ENCODE results near the gene TMEM80. TPM values are rescaled to one million over a fixed set of nuclear protein-coding genes. Genes with fewer than 3 reads are reported as not detected.

The TMEM80 gene
- polyA plus RNA-seq, 1 donor: 17.0 TPM

DNA sequence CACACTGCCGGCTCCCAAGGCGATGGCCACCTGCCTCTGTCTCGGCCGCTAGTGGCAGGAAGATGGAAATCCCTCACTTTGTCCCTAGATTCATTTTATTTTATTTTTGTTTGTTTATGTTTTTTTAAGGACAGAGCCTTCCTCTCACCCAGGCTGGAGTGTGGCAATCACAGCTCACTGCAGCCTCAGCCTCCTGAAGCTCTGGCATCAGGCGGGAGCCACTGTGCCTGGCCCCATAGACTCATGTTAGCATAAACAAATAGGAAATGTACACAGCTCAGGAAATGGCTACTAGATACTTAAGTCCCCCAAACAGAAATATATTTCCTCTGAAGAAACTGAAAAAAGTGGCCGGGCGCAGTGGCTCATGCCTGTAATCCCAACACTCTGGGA lies 3.5 kb downstream of the TMEM80 start:
- no peak for DNase-seq (ENCODE audit: low read depth)

DNA sequence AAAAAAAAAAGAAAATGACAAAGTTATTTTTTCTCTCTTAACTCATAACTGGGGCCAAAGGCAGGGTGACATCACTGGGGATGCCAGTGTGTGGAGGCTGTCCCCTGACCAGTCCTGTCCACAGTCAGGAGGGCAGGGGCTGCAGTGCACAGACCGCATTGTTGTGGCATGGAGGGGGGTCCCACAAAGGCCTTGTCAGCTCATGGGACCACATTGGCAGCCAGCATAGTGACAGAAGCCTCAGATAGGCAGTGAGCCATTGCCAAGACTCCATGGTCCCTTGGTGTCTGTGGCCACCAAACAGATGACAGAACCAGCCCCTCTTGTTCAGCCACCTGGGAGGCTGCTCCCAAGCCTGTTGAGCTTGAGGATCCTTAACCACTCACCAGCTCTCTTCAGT lies 4.1 kb downstream of the TMEM80 start:
- DNase-seq (ENCODE audit: low read depth): no peak

DNA sequence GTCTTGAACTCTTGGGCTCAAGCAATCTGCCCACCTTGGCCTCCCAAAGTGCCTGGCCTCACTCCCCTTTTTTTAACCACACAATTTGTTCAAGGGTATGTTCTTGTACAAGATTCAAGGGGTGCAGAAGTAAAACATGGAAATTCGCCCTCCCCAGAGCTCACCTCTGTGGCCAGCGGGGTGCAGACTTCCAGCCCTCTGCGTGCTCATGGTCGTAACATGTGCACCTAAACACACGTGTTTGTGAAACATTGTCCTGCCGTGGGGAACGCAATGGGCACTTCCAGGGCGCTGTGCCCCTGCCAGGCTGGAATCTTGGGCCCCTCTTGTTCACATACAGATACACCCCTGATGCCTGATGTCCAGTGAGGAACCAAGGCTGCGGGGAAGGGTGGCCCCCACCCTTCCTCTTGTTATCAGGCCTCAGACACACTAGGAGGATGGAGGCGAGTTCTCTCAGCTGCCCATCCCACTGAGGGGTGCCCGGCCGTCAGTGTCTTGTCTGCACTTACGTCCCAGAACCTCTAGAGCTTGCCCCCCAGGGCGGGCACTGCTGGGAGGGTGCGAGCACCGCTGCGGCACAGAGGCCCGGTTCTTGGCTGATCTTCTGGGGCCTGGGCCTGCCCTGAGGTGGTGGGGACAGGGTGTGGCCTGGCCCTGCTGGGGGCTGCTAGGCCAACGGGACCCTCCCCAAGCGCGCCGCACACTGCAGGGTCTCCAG lies 6.3 kb downstream of the TMEM80 start:
- no peak for DNase-seq (ENCODE audit: low read depth)

DNA sequence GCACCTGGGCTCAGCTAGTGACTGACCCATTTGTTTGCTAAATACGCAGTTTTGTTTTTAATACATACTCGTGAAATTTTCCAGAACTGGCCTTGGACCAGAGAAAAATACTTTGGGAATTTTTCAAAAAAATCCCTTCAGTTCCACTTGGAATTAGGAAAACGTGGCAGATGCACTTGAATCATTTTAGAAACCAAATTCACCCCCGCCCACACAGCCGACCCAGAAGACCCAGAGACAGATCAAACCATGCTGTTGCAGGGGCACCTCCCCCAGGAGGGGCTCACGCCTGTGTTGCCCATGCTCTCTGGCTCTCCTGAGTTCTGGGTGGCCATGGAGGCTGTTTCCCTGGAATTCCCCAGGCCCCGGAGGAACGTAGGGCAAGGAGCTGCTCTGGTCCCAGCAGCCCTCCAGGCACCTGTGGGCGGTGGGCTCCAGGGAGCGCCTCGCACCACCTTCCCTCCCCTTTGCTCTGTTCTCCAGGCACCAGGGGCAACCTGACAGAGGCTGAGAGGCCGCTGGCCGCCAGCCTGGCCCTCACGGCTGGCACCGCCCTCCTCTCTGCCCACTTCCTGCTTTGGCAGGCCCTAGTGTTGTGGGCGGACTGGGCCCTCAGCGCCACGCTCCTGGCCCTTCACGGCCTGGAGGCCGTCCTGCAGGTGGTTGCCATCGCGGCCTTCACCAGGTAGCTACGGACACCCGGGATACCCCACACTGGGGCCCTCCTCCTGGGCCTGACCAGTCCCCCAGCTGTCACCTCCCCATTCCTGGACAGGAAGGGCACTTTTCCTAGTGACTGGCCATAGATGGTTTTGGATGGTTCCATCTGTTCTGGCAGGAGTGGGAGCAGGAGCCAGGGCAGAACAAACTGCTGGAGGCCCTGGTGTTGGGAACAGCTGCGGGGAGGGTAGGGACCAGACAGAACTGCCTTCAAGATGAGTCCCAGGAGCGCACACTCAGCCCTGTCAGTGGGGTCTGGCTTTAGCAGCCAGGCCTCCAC lies 7.1 kb downstream of the TMEM80 start:
- DNase-seq (ENCODE audit: low read depth): no peak

DNA sequence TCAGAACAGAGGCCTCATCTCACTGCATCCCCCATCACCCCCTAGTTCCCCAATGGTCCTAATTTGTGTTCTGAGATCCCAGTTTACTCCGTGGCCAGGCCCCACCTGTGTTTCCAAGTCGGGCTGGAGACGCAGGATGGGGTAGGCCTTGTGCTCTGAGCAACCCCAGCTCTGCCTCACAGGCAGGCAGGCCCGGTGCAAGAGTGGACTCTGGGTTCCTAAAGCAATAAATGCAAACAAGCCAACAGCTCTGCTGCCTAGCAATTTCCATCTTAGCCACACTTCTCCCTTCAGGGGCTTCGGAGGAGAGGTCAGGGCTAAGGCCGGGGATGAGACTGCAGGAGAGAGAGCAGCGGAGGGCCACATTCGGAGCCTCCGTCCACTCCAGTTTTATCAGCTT lies 7.9 kb downstream of the TMEM80 start:
- DNase-seq (ENCODE audit: low read depth): no peak

DNA sequence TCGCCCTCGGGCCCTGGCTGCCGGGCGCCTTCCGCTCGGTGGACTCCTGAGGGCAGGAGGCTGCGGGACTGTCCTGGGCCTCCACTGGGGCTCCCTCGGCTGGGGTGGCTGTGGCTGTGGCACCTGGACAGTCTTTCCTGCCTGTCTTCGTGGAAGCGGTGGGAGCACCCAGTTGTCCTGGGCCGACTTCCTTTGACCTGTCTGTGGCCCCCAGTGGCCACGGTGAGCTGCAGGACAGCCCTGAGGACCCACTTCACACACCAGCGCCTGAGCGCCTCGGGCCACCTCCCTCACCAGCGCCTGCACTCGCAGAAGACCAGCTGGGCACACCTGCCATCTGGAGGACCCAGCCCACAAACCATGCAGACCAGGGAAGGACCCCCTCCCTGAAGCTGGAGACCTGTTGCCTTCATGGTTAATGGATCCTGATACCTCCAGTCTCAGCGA lies 8.6 kb downstream of the TMEM80 start:
- DNase-seq (ENCODE audit: low read depth): no peak

DNA sequence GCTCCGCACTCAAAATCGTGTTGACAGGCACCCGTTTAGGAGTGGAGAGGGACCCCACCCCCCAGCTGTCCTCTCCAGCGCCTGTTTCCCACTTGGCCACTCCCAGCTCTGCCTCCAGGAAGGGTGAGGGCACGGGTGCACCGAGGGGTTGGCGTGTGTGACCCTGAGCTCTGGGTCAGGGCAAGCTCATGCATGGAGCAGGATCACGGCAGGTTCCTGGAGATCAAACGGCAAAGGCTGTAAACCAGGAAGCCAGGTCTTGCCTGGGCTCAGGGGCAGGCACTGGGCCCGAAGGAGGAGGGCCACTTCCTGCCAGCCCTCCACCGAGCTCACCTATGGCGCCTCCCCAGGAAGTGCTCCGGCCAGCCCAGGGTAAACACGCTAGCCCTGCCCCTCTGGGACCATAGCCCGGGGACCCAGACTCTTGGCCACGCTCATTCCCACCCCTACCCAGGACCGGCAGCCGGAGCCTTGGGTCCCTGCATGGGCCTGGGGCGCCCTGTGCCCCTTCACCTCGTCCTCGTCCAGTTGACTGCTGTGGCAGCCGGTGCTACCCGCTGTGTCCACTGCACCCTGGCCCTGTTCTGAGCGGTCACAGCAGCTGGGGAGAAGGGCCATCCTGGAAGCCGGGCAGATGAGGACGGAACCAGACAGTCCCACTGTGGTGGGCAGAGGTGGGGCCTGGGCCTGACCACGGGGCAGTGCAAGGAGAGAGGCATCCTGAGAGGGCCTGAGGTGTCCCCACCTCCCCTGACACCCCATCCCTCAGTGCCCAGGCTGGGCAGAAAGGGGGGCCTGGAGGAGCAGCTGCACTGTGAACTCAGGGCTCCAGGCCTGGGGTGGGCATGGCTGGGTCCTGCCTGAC lies 9.4 kb downstream of the TMEM80 start:
- no peak for DNase-seq (ENCODE audit: low read depth)

DNA sequence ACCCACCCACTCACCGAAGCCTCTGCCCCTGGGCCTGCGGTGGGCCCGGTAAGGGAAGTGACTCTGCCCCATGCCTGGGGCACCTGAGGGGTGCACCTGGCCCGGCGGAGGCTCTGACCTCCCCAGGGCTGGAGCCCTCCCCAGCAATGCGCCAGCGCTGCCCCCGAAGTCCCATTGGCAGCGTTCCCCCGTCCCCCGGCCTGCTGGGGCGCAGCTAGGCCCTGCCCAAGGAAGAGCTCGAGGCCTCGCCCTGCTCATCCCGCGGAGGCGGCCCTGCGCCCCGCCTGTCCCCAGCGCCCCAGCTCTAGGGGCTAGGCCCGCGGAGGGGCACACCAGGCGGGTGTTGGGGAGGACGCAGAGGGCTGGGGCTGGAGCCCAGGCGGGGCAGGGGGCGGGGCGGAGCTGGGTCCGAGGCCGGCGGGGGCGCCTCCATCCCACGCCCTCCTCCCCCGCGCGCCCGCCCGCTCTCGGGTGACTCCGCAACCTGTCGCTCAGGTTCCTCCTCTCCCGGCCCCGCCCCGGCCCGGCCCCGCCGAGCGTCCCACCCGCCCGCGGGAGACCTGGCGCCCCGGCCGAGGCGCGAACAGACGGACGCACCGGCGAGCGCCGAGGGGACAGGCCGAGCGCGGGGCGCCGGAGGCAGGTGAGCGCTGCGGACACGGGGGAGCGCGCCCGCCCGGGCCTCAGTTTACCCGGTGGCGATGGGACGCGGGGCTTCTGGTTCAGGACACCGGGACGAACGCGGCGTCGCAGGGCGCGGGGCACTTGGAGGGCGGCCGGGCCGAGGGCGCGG lies 10.2 kb downstream of the TMEM80 start, which contains the start of gene EPS8L2:
TSS of gene EPS8L2 (plus strand) at position 586 of the 793 bp plus-strand sequence. CDS start 3,177 bp downstream, outside the sequence.
- DNase-seq (ENCODE audit: low read depth): no peak

DNA sequence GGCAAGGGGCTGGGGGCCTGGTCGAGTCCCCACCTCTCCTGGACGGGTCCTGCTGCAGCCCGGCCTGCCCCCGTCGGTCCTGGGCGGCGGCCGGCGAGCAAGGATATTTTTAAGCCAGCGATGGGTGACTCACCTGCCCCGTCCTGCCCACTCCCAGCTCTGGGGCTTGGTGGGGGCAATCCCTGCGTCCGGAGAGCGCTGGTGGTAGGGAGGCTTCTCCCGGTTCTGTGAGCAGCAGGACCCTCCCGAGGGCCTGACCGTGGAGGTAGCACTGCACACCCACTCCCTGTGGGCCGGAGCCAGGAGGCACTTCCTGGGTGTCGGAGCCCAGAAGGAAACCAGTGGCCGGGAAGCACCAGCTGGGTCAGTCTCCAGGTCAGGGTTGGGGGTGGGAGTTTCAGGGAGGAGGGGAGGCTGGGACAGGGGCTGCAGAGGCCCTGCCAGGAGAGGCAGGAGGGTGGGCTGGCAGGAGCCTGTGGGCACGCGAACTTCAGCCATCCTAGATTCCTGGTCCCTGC lies 10.9 kb downstream of the TMEM80 start:
- DNase-seq (ENCODE audit: low read depth): no peak

DNA sequence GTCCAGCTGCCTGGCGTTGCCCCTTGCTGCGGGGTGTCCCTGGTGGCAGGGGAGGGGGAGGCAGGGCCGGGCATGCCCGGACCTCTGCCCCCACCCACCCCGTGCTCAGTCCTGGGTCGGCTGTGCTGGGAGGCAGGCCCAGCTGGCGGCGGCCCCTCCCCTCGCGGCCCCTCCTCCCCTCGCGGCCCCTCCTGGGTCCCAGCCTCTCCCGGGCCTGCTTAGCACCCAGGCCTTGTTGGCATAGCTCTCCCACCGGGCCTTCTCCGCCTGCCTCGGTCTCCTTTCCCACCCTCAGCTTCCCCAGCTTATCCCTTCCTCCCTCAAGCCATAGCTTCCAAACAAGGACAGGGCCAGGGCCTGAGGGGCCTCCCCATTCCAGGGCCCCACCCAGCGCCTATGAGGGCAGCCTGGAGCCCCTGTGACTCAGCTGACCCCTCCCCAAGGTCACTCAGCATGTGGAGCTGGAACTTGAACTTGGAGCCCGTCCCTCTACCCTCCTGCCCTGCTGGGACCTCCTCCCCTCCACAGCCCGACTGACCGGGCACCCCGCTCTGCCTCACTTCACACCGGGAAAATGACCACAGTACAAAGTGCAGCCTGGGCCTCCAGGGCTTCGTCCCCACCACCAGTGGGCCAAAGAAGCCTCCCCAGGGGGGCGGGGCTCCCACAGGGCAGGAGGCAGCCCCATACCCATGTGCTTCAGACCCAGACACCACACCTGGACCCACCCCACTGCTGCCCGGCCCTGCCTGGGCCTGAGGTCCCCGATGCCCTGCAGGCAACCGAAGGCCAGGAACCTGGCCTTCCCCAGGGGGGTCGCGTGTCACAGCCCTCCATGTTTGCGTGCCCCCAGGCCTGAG lies 11.6 kb downstream of the TMEM80 start:
- DNase-seq (ENCODE audit: low read depth): no peak

DNA sequence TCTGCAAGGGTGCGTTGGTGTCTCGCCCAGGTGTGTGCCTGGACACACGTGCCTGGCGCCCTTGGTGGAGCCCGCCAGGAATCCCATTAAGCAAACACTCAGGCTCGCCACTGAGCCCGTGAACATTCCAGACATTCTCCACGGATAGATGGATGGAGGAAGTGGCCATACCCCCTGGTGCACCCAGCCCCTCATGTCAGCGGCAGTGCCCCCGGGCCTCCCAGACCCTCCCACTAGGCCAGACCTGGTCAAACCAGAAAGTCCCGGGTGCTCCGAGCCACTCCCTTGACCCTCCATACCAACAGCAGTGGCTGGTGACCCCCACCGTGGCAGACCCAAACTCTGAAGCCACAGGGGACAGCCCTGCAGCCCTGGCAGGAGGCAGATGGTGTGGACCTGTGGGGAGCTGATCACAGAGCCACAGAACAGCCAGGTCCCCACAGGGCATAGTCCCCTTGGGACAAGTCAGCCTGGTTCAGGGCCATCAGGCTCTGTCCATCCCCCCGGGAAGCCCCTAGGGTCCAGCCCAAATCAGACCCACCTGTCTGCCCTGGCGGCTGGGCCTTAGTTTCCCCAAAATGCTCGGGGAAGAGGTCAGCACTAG lies 12.3 kb downstream of the TMEM80 start:
- DNase-seq (ENCODE audit: low read depth): no peak

DNA sequence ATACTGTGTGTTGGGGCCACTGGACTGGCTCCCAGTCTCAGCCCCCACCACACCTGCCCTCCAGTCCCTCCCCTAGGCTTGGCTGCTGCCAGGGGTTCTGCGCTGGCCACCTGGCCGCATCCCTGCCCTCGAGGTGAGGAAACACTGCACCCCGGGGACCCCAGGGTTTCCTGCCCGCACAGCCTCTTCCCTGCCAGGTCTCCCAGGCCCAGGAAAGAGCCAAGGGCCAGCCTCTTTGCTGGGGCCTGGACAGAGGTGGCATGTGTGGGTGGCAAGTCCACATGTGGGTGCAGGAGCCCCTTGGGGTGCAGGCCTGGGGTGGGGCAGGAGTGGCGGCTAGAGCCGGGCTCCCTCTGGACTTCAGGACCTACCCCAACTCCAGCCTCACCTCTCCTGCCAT lies 12.9 kb downstream of the TMEM80 start:
- DNase-seq (ENCODE audit: low read depth): no peak

DNA sequence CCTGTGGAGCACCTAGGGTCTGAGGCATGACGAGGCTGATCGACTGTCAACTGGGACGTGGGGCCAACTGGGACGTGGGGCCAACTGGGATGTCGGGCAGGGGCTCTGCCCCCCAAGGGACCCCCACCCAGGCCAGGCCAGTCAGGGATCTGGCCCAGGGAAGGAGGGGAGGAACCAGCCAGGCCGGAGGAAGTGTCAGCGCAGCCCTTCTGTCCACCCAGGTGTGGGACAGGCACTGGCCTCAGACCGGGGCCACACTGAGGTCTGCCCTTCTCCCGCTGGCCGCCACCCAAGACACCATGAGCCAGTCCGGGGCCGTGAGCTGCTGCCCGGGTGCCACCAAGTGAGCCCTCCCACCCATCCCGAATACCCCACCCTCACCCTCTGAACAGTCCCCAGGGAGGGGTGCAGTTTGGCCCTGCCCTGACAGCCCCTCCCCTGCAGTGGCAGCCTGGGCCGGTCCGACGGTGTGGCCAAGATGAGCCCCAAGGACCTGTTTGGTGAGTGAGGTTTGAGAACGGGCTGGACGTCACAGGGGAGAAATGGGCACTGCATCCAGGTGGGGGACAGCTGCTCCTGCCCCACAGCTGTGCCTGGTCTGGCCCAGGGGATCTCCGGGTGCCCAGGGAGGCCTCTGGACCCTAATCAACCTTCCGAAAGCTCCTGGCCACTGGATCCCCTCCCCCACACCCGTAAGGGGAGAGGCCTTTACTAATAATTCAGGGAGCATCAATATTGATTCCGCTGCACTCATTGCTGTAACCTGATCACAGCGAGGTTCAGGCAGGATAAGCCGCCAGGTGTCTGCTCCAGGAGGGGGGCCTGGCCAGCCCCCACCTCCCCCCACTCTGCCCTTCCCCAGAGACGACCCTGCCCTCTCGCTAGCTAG lies 13.7 kb downstream of the TMEM80 start:
- no peak for DNase-seq (ENCODE audit: low read depth)

DNA sequence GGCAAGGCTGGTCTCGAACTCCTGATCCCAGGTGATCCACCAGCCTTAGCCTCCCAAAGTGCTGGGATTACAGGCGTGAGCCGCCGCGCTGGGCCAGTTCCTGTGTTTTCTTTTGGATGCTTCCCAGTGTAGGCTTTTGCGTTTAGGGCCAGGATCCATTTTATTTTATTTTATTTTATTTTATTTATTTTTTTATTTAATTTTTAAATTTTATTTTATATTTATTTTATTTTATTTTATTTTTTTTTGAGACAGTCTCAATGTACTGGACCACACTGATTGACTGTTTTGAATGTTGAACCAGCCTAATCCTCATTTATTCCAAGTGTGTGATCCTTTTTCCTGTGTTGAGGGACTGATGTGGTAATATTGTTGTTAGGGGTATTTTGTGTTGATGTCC lies 18.8 kb downstream of the TMEM80 start:
- no peak for DNase-seq (ENCODE audit: low read depth)

DNA sequence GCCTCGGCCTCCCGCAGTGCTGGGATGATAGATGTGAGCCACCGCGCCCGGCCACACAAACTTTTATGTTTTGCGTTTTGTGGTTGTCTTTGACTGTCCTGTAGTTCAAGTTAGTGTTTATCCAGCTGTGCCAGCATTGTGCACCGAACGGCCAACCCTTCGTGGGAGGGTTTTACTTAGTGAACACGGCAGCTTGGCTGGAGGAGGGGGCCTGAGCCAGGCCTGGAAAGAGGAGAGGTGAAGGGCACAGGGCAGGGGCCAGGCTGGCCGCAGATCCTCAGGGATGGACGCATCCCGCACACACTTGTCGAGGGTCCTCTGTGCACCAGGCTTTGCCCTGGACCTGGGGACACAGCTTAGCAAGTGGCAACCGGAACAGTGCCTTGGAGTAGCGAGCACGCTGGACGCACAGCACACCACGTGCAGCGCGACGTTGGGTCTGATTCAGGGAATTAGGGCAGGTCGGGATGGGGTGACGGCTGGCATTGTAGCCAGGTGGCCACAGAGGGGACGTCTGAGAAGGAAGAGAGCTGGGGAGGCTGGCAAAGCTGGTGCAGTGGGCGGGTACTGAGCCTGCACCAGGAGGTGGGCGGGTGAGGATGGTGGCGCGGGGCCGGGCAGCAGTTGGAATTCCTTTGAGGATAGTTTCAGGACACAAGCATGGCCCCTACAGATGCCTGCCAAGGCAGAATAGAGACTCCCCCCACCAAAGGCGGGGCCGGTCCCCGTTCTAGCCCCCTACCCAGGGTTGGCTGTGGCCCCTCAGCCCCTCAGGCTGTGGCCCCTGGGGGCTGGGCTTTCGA lies 23.8 kb downstream of the TMEM80 start:
- no peak for DNase-seq (ENCODE audit: low read depth)

DNA sequence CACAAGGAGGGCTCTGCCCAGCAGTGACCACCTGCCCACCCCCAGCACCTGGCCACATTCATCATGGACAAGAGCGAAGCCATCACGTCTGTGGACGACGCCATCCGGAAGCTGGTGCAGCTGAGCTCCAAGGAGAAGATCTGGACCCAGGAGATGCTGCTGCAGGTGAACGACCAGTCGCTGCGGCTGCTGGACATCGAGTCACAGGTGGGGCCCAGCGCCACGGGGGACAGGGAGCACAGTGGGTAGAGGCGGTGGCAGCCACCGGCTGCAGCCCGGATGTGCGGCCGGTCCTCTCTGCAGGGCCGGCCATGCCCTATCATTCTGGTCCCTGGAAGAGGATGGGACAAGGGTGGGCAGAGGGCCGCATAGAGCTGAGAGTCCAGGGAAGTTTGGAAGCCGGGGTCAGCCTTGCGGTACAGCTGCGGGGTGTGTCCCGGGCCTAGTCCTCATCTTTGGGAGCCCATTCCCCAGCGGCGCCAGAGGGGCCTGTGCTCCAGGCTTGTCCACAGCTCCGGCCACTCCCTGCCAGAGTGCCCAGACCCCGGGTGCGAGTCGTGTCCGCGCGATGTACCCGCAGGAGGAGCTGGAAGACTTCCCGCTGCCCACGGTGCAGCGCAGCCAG lies 24.5 kb downstream of the TMEM80 start:
- DNase-seq (ENCODE audit: low read depth): no peak

Data from forelimb muscle (tissue), 1 donor.